GM19438 (cell line): ENCODE results near the gene CCDC38.

Source experiments
- ATAC-seq: cut with Tn5 transposase; IDR thresholded peaks from one replicate; pipeline ENCODE4 v1.9.1; 2021; ENCODE audit warnings: low read depth; ENCODE audit not compliant: unreplicated experiment

The CCDC38 gene

DNA sequence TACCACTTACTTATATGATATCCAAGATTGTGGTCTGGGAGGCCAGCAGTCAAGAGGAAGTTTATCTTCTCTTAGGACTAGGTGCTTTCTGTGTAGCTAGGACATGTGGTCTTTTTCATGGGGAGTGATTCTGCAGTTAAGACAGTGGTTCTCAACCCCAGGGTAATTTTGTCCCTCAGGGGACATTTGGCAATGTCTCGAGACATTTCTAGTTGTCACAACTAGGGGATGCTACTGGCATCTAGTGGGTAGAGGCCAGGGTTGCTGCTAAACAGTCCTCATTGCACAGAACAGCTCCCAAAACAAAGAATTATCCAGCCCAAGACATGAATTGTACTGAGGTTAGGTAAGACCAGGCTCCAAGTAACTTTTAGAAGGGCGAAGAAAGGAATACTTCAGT lies 20.7 kb upstream of the CCDC38 start:
- no peak for ATAC-seq

- ATAC-seq = no peak
These were observed 19.8 kb upstream of the CCDC38 start for GRCh38 chr12:95962222-95962621.

- no peak for ATAC-seq
These were observed 17.8 kb upstream of the CCDC38 start for GRCh38 chr12:95960241-95960640.

DNA sequence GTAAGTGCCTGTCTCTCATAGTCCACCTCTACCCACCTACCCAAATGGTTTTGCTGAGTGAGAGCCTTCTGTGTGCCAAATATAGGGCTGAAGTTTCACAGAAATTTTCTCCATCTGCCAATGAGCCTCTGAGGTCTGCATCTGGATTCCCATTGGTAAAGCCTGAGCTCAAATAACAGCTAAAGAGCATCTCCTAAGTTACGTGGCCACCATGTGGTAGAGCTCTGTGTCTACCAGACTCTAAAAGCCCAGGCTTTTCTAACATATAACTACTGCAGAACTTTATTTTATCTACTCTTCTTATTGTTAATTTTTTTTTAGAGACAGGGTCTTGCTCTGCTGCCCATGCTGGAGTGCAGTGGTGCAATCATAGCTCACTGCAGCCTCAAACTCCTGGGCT lies 16.7 kb upstream of the CCDC38 start:
- ATAC-seq = no peak

- ATAC-seq = no peak
These were observed 14.2 kb upstream of the CCDC38 start for GRCh38 chr12:95956557-95957145.

GRCh38 chr12:95955549-95956159 lies 13.2 kb upstream of the CCDC38 start:
- ATAC-seq = no peak

DNA sequence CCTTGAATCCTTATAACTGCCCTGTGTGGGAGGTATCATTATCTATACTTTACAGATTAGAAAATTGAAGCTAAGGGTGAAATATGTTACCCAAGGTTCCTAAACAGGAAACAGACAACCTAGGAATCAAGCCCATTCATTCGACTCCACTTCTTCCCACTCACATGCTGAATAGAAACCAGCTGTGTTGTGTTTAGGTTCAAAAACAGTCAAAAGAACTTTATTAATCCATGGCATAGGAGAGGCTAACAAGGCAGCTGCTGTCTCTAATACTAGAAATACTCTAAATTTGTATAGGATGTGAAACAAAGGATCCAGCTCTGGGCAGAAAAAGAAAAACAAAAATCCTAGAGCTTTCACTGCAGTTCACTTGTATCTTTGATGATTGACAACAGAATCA lies 10.6 kb upstream of the CCDC38 start:
- ATAC-seq = no peak

DNA sequence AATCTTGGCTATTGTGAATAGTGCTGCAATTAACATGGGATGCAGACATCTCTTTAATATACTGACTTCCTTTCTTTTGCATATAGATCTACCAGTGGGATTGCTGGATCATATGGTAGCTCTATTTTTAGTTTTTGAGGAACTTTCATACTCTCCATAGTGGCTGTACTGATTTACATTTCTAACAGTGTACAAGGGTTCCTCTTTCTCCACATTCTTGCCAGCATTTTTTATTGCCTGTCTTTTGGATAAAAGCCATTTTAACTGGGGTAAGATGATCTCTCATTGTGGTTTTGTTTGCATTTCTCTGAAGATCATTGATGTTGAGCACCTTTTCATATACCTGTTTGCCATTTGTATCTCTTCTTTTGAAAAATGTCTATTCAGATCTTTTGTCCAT lies 9.1 kb upstream of the CCDC38 start:
- no peak for ATAC-seq

DNA sequence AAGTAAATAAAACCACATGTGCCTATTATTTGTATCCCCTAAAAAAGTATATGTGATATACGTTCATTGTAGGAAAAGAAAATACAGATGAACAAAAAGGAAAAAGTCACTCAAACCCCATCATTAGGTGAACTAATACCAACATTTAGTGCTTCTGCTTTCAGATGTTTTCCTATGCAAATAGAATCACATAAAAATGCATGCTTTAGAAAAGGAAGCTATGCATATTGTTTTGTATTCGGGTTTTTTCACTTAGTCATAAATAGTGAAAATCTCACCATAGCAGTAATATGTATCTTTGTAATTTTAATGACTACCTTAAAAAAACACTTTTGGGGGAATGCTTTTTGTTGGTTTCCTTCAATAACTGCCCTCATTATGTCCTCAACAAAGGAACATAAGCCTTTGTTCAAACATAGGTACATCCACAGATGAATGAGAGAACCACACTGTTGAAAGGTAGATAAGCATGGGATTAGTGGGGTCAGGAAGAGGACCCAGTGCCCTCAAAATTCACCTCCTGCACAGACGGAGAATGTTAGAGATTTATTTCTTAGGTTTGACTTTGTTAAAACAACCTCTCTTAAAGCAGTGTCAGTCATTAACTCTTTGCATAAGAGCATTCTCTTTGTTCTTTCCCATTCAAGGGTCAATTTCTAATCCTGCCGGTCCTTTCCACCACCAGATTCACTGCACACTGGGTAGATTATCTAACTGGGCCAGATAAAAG lies 7.2 kb upstream of the CCDC38 start:
- ATAC-seq = no peak

- ATAC-seq = no peak
These were observed 1.8 kb upstream of the CCDC38 start for GRCh38 chr12:95944108-95944704.

DNA sequence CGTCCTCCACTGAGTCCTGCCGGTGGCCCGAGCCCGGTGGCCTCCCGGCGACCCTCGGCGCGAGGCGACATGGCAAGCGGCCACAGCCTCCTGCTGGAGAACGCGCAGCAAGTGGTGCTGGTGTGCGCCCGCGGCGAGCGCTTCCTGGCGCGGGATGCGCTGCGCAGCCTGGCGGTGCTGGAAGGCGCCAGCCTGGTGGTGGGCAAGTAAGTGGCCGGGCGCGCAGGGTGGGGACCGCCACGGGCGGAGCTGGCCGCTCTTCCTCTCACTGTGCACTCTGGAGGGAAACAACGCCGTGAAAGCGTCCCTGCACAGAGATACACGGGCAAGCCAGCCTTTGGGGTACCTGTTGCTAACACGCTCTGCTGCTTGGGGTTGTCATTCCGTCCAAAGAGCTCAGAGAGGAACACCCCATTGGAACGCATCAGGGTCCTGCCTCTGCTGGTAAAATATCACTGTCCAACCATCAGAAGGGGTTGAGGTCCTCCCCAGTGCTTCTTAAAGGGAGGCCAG lies 972 bp upstream of the CCDC38 start, which contains the start of gene AMDHD1:
AMDHD1 (plus strand) TSS at position 2 of the 513 bp plus-strand sequence; CDS start at position 70, 68 bp downstream.
- peak; percentile 61 for ATAC-seq

GRCh38 chr12:95942101-95942523 lies 302 bp downstream of the CCDC38 start:
- no peak for ATAC-seq

DNA sequence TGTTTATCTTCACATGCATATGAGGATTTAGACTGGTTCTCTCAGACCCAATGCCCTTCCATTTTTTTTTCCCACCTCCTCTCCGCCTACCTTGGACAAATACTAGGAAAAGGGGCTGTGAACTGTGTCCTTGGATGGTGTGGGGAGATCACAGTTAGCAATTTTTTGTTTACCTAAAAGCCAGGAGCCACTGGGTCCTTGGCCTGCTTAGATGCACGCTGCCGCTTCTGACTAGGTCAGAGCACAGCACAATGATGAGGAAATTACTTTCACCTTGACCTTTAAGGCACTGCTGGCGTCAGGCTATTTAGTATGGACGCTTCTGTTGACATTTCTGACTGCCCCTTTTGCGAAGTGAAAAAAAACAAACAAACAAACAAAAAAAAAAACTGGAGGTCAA lies 1.9 kb downstream of the CCDC38 start:
- no peak for ATAC-seq

GRCh38 chr12:95922231-95922630 lies 20.2 kb downstream of the CCDC38 start:
- no peak for ATAC-seq

- no peak for ATAC-seq
These were observed 23.3 kb downstream of the CCDC38 start for GRCh38 chr12:95919110-95919509.

DNA sequence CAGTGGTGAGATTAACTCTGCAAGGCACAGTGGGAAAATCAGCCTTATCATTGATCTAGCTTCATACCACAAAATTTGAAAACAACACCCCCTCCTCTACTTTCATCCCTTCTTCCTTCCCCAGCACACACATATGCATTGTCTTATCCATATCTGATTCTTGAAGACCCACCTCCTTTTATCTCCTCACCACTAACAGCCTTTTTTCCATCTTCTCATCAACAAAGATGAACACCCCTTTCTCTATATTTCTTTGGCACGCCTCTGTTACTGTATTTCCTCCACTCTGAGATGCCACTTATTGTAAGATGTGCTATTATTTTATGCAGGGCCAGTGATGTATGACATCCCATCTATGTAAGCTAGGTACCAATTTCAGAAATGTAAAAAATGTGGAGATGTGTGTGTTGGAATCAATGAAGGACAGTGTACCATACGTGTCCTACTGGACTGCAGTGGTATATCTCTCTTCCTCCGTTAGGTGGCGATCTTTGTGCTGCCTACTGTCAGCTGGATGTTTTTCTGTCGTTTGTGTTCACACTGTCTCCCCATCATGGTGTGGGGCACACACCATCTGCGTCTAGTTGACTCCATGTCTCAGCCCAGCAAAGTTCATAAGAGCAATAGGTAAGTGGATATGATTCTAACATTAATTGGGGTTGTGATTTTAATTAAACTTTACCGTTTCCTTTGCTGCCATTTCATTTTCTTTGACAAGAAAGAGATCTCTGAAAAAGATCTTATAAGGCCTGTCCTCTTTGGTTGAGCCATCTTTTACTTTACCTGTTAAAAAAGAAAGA lies 24.0 kb downstream of the CCDC38 start:
- ATAC-seq = peak; percentile 81

GRCh38 chr12:95909871-95910270 lies 32.5 kb downstream of the CCDC38 start:
- no peak for ATAC-seq

GRCh38 chr12:95908573-95908972 lies 33.8 kb downstream of the CCDC38 start:
- no peak for ATAC-seq

GRCh38 chr12:95898081-95898480 lies 44.3 kb downstream of the CCDC38 start:
- no peak for ATAC-seq

DNA sequence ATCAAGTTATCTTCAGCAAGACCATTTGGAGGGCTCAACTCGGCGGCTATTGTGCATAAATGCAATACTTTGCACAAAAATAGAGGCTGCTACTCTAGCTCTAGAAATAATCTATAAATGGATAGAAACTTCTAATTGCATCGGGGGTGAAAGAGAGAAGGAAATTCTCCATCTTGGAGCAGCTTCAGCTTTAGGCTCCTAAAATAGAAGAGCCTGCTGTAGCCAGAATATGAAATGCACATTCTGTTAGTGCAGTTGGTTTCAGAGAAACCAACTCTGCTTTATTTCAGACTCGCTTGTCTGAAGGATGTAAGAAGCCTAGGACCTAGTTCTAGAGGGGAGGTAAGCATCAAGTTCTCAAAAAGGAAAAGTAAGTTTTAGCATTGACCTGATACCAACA lies 45.6 kb downstream of the CCDC38 start:
- no peak for ATAC-seq
